ENCODE results near the gene SMAD7.

SMAD7 gene

DNA sequence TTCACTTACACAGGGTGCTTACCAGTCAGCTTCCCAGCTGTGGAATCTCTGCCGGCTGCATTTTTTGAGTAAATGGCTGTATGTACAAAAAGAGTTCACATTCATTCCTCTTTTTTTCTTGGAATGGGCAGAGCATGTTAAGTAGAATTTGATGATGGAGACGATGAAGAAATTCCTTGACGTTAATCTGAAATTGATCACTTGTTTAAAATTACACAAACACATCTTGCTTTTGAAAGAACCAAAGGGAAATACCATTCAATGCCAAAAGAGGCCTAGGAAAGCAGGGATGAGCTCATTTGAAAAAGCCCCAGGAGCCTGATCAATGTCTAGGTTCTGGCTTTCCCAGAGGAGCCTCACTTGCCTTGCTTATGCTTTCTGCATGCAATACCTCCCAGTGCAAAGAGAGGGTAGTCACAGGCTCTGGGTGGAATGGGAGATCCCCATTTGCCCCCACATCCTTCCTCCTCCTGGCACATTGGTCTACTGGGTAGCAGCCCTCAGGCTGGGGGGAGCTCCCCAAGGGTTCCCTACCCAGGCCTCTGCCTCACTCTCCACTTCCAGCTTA, 12.3 kb upstream of the SMAD7 start:
- no peak for DNase-seq
- intact Hi-C loops (cut with DNase I): no loop called here

DNA sequence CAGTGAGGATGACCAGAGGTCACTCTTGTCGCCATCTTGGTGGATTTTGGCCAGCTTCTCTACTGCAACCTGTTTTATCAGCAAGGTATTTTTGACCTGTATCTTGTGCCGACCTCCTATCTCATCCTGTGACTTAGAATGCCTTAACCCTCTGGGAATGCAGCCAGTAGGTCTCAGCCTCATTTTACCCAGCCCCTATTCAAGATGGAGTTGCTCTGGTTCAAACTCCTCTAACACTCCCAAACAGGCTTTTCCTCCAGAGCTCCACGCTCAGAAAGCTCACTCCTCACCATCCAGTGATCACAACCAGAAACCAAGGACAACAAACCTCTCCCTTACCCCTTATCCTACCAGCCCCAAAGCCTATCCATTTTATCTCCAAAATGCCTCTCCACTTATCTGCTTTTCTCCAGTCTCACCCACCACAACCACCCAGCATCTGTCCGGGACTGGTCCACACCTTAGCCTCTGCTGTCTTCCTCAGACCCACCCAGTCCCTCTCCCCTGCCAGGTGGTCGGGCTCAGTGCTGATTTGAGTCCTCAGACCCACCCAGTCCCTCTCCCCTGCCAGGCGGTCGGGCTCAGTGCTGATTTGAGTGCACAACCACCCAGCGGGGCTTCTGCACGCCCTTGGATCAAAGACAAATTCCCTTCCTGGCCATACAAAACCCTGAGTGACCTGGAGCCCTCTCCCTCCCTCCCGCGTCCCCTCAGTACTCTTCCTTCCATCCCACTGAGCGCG, 11.7 kb upstream of the SMAD7 start:
- intact Hi-C loops (cut with DNase I): no loop called here

GRCh38 chr18:48961547-48961946, 10.8 kb upstream of the SMAD7 start:
- intact Hi-C loops (cut with DNase I): no loop called here
- DNase-seq: no peak

More for the DNA sequence above, 11.7 kb upstream of the SMAD7 start:
- no peak for DNase-seq

DNA sequence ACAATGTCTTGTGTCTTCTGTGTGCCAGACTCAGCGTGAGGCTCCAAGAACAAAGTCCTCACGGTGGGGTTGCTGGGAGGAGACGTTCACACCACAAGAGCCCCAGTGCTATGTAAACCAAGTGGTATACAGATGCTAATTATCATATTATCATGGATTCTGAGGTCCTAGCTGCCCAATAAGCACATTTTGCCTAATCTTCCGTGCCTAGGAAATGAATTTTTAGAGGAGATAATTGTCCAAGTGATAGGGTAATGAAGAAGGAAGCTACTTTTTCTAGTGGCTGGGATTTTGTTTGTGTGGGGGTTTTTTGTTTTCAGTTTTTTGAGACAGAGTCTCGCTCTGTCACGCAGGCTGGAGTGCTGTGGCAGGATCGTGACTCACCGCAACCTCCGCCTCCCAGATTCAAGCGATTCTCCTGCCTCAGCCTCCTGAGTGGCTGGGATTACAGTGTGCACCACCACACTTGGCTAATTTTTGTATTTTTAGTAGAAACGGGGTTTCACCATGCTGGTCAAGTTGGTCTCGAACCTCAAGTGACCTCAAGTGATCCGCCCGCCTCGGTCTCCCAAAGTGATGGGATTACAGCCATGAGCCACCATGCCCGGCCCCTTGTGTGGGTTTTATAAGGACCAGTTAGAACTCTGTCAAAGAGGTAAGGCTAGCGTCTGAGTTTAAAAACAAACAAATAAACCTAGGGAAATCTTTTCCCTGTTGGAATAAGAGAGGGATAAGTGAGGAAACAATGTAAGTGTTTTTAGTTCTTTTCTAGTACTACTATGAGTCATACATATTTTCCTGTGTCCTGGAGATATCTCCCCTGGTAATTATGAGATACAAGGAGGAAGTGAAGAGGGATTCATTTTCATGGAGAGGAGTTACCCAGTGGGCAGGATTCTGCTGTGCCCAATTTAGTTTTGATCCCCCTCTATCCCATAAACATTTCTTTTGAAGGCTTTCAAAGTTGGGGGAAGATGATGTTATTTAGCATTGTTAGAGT, 9.5 kb upstream of the SMAD7 start:
- peak in 1 of 10 donors; percentile 25 for DNase-seq
- intact Hi-C loops (cut with DNase I): loop anchor here (10.0 kb wide), 1 partner anchor 215 kb away; no protein-coding TSS in a partner anchor

GRCh38 chr18:48959551-48959920, 8.8 kb upstream of the SMAD7 start:
- DNase-seq: peak in 1 of 10 donors; percentile 52
- intact Hi-C loops (cut with DNase I): loop anchor here (10.0 kb wide), 1 partner anchor 215 kb away; no protein-coding TSS in a partner anchor

- no peak for DNase-seq
- intact Hi-C loops (cut with DNase I): loop anchor here (10.0 kb wide), 1 partner anchor 216 kb away; no protein-coding TSS in a partner anchor
These were observed 8.2 kb upstream of the SMAD7 start for GRCh38 chr18:48958951-48959350.

DNA sequence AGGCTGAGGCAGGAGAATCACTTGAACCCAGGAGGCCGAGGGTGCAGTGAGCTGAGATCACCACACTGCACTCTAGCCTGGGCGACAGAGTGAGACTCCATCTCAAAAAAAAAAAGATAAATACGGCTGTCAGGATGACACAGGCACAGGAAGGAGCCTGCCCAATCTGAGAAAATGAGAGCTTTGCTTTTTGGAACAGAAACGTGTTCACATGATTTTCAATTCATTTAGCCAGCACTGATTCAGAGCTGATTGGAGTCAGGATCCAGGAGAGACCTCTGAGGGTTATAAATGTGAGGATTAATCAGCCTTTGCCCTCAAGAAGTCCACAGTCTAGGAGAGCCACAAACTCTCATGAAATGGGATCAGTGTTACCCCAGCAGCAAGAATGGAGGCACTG, 6.9 kb upstream of the SMAD7 start:
- intact Hi-C loops (cut with DNase I): loop anchor here (10.0 kb wide), 1 partner anchor 217 kb away; no protein-coding TSS in a partner anchor
- DNase-seq: no peak

DNA sequence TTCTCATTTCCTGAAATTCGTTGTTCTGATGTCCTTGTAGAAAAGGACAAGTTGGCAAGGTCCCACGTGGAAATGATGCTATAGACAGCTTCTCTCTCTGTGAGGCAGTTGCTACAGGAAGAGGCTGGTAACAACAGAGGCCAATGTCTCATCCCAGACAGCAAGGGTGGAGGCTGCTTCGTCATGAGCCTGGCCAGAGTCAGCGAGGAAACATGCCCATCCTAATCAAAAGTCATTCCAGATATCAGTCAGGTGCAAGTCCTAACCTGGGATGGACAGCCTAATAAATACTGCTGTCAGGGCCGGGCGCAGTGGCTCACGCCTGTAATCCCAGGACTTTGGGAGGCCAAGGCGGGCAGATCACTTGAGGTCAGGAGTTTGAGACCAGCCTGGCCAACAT, 6.4 kb upstream of the SMAD7 start:
- DNase-seq: peak in 1 of 10 donors; percentile 11
- intact Hi-C loops (cut with DNase I): loop anchor here (10.0 kb wide), 1 partner anchor 218 kb away; no protein-coding TSS in a partner anchor

GRCh38 chr18:48956356-48956755, 5.6 kb upstream of the SMAD7 start:
- no peak for DNase-seq
- intact Hi-C loops (cut with DNase I): loop anchor here (10.0 kb wide), 1 partner anchor 218 kb away; no protein-coding TSS in a partner anchor

- DNase-seq: peak in 1 of 10 donors; percentile 65
- intact Hi-C loops (cut with DNase I): loop anchor here (10.0 kb wide), 1 partner anchor 219 kb away; no protein-coding TSS in a partner anchor
These were observed 5.1 kb upstream of the SMAD7 start for GRCh38 chr18:48955830-48956261.

DNA sequence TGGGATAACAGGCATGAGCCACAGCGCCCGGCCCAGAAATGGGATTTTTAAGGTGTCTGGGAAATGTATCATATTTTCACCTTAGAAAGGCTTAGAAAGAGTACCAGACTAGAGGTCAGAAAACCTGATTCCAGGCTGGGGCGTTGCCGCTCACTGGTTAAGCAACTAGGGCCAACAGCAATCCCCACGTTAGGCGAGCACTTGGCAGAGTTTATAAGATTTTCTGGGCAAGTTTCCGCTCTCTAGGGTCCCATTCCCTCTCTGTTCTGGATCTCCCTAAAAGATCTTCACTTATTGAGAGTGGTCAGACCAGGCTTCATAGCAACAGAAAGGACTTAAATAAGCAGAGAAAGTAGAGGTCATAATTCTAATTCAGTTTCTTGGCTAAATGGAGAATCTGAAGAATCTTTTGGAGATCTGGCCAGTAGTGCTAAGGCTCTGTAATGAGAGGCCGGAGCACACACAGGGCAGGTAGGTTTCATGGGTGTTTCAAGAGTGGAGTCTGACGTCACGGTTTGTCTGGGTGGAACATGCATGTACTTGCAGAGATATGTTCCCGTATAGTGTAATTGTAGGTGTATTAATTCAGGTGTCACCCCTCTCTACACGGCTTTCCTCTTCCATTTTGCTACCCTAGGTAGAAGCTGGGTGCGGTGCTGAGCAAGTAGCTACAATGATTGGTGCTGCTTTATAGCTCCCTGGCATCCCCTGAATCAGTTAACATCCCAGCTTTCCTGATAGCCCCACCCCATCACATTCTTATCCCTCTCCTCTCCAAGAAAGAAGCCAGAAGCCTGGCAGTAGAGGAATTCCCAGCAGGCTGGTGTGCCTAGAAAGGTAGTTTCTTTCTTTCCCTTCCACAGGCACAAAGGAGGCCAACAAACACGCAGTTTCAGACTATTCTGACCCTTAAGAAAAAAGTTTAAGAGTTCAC, 4.4 kb upstream of the SMAD7 start:
- peak in 1 of 10 donors; percentile 29 for DNase-seq

GRCh38 chr18:48953104-48953706, 2.4 kb upstream of the SMAD7 start:
- intact Hi-C loops (cut with DNase I): loop anchor here (10.0 kb wide), 1 partner anchor 222 kb away; no protein-coding TSS in a partner anchor
- peak in 1 of 10 donors; percentile 60 for DNase-seq

More for the DNA sequence above, 4.4 kb upstream of the SMAD7 start:
- intact Hi-C loops (cut with DNase I): loop anchor here (10.0 kb wide), 1 partner anchor 220 kb away; no protein-coding TSS in a partner anchor

DNA sequence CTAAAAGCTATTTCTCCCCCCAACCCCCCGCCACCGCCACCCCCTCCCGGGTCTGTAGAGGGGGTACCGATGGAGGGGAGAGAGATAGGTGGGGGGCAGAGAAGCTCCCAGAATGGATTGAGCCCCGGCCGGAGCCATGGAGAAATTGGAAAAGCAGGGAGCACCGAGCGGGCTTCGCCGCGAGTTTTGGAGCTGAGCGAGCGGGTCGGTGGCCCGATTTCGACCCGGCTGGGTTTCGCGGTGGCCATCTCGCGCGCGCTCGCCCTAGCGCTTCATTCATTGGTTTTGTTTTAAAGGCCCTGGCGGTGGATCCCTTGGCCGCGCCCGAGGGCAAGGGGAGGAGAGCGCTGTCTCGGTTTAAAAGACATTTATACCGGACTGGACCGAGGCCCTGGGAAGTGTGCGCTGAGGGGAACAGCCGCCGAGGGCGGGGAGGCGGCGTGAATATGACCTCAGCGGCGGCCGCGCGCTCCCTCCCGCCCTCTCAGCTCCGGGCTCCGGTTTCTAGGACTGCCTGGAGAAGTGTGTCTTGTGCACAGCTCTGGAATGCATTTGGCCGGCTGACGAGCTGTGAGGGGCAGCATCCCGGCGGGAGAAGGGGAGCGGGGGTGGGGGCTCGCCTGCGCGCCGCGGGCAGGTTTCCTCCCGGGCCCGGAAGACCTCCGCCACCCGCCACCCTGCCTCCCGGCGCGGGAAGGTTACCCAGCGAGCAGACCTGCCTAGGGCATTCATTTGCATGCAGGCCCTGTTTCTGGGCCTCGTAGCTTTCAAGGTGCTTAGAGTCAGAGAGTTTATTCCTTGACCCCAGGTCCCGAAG, 1.7 kb upstream of the SMAD7 start:
- DNase-seq: peak in 7 of 10 donors; percentile 55 to 95 (median 73)
- intact Hi-C loops (cut with DNase I): loop anchor here (10.0 kb wide), 1 partner anchor 222 kb away; no protein-coding TSS in a partner anchor

DNA sequence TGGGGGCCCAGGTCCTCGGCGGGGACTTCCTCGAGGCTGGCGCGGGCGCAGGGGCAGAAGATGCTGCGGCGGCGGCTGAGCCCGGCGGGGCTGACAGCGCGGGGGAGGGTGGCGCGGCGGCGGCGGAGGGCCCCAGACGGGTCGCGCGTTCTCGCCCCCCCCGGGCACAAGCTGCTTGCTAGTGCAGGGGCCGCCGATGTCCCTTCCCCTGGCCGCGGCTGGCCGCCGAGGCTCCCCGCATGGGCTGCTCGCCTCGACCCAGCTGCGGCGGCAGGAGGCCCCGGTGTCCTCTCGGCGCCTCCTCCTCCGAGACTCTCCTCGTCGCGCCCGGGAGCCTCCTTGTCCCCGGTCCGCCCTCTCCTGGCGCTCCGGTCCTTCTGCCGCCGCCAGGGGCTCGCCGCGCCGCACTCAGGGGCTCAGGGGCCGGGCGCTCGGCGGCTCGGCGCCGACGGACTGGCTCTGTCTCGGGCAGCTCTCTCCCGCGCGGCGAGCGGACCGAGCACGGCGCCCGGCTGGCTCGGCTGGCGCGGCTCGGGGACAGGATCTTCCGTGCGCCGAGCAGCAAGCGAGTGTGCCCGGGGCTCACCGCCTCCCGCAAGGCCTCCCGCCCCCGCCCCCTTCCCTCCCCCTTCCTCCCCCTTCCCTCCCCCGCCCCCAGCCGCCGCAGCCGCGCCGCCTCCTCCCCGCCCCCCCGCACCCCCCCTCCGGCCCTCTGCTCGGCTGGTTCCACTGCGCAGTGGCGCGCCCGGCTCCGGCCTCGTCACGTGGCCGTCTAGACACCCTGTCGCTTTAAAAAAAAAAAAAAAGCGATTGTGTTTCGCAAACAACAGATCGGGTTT, 902 bp upstream of the SMAD7 start:
- DNase-seq: peak; percentile 63 to 97 (median 81)
- intact Hi-C loops (cut with DNase I): loop anchor here (1.0 to 10.0 kb wide), 4 partner anchors 91 to 275 kb away; no protein-coding TSS in a partner anchor

- DNase-seq: peak in 4 of 10 donors; percentile 53 to 89 (median 81)
- intact Hi-C loops (cut with DNase I): loop anchor here (2.0 to 10.0 kb wide), 3 partner anchors 89 to 225 kb away; no protein-coding TSS in a partner anchor
These were observed 894 bp downstream of the SMAD7 start for GRCh38 chr18:48949606-48950535.
